ENCODE results near the gene DENND6B.
A peak's percentile ranks its signal among the peaks of the same experiment; 100 is the strongest.
"Not testable (repeated sequence)": the region's sequence is repeated elsewhere in the genome, so short reads cannot be mapped to it uniquely, and the experiment has no call there.

The DENND6B gene

GRCh38 chr22:50339945-50340879 is 13.4 kb upstream of the DENND6B start:
- no peak for DNase-seq (ENCODE audit: insufficient read length, low spot score)
- peak; percentile 100 for FAIRE-seq

DNA sequence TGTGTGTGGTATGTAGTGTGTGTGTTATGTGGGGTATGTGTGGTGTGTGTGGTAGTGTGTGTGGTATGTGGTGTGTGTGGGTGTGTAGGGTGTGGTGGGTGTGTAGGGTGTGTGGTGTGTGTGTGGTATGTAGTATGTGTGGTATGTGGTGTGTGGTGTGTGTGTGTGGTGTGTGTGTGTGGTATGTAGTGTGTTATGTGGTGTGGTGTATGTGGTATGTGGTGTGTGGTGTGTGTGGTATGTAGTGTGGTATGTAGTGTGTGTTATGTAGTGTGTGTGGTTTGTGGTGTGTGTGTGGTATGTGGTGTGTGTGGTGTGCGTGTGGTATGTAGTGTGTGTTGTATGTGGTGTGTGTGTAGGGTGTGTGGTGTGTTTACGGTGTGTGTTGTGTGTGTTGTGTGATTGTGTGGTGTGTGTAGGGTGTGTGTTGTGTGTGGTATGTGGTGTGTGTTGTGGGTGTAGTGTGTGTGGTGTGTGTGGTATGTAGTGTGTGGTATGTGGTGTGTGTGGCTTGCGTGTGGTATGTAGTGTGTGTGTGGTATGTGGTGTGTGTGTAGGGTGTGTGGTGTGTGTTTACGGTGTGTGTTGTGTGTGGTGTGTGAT is 12.1 kb upstream of the DENND6B start:
- FAIRE-seq (no peak), DNase-seq (ENCODE audit: insufficient read length, low spot score) (no peak)

DNA sequence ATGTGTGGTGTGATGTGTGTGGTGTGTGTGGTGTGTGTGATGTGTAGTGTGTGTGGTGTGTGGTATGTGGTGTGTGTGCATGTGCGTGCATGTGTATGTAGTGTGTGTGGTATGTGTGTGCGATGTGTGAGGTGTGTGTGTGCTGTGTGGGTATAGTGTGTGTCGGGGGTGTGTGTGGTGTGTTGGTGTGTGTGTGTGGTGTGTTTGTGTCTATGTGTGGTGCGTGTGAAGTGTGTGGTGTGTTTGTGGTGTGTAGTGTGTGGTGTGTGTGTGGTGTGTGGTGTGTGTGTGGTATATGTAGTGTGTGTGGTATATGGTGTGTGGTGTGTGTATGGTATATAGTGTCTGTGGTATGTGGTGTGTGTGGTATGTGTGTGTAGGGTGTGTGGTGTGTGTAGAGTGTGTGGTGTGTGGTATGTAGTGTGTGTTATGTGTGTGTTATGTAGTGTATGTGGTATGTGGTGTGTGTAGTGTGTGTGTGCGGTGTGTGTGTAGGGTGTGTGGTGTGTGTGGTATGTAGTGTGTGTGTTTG is 11.3 kb upstream of the DENND6B start:
- FAIRE-seq (no peak), DNase-seq (ENCODE audit: insufficient read length, low spot score) (no peak)

GRCh38 chr22:50337262-50338041 is 10.6 kb upstream of the DENND6B start:
- DNase-seq (ENCODE audit: insufficient read length, low spot score) (no peak), FAIRE-seq (no peak)

DNA sequence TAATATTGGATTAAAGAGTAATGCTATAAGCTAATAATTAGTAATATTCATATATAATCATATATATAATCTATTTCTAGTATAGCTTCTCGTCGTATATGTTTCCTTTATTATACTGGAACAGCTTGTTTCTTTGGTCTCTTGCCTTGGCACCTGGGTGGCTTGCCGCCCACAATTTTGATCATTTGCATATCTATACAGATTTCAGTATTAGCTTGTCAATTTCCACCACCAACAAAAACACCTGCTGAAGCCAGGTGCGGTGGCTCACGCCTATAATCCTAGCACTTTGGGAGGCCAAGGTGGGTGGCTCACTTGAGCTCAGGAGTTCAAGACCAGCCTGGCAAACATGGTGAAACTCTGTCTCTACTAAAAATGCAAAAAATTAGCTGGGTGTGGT is 7.6 kb upstream of the DENND6B start:
- not testable (repeated sequence) for FAIRE-seq; DNase-seq (ENCODE audit: insufficient read length, low spot score)

DNA sequence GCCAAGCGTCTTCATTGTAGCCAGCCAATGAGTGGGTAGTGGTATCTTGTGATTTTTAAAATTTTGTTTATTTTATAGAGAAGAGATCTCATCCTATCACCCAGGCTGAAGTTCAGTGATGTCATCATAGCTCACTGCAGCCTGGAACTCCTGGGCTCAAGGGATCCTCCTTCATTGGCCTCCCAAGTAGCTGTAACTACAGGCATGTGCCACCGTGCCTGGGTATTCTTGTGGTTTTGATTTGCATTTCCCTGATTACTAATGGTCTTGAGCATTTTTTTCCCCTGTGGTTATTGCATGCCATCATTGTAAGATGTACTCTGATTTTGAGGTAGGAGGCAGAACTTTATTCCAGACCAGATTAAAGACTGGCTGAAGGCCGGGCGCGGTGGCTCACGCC is 2.4 kb upstream of the DENND6B start:
- no peak for DNase-seq (ENCODE audit: insufficient read length, low spot score)
- no peak for FAIRE-seq

DNA sequence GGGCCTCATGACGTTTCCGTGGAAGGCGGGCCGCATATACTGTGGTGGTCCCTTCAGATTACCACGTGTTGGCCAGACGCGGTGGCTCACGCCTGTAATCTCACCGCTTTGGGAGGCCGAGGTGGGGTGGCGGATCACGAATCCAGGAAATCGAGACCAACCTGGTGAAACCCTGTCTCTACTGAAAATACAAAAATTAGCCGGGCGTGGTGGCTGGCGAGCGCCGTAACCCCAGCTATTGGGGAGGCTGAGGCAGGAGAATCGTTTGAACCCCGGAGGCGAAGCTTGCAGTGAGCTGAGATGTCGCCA is 853 bp upstream of the DENND6B start:
- DNase-seq (ENCODE audit: insufficient read length, low spot score) (no peak), FAIRE-seq (no peak)

- DNase-seq (ENCODE audit: insufficient read length, low spot score) (no peak), FAIRE-seq (no peak)
These were observed 422 bp downstream of the DENND6B start for GRCh38 chr22:50326225-50326955.

DNA sequence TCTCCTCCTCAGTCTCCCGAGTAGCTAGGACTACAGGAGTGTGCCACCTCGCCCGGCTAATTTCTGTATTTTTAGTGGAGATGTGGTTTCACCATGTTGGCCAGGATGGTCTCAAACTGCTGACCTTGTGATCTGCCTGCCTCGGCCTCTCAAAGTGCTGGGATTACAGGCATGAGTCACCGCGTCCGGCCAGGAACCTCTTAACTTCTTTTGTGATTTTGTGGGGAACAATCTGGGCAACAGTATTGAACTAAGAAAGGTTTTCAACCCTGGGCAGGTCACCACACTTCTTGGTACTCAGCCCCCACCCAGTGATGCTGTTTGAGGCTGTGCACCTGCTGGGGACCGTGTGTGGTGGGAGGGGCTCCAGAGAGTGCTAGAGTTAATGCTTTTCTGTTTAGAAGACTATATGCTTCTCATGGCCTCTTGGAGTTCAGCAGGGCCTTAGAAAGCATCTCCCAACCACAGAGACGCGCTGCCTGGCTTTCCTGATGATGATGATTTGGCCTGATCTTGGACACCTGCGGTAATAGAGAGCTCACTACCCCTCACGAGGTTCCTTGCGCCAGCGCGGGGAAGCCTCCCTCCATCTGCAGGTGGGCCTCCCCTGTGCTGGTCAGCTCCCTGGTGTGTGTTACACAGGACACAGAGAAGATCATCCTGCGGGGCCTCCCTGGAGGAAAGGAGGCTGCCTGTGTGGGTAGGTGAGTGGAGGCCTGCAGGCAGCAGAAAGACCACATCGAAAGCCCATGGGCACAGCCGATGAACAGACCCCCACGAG is 1.2 kb downstream of the DENND6B start:
- FAIRE-seq (no peak), DNase-seq (ENCODE audit: insufficient read length, low spot score) (no peak)

GRCh38 chr22:50323900-50324299 is 2.9 kb downstream of the DENND6B start:
- FAIRE-seq (no peak), DNase-seq (ENCODE audit: insufficient read length, low spot score) (no peak)

- FAIRE-seq; DNase-seq (ENCODE audit: insufficient read length, low spot score): not testable (repeated sequence)
These were observed 4.3 kb downstream of the DENND6B start for GRCh38 chr22:50322382-50323104.

- FAIRE-seq (no peak), DNase-seq (ENCODE audit: insufficient read length, low spot score) (no peak)
These were observed 6.0 kb downstream of the DENND6B start for GRCh38 chr22:50320671-50321325.

- FAIRE-seq, result no peak
- no peak for DNase-seq (ENCODE audit: insufficient read length, low spot score)
These were observed 6.7 kb downstream of the DENND6B start for GRCh38 chr22:50320116-50320515.

- no peak for FAIRE-seq
- no peak for DNase-seq (ENCODE audit: insufficient read length, low spot score)
These were observed 7.3 kb downstream of the DENND6B start for GRCh38 chr22:50319503-50319951.

GRCh38 chr22:50318698-50319411 is 8.0 kb downstream of the DENND6B start:
- no peak for FAIRE-seq
- DNase-seq (ENCODE audit: insufficient read length, low spot score), result no peak

DNA sequence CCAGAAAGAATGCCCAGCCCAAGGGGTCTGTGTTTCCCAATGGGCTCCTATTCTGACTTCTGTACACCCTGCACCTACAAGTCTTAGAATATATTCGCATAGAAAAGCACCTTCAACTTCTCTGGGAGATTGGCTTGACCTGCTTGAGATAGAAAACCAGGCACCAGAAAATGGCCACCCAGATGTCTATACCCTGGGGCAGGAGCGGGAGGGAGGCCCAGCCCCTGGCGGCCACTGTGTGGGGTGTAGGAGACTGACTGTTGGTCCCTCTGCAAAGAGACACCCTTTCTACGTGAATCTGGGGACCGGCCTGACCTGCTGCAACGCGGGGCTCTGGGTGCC is 8.5 kb downstream of the DENND6B start:
- no peak for FAIRE-seq
- DNase-seq (ENCODE audit: insufficient read length, low spot score), result no peak

- FAIRE-seq (no peak), DNase-seq (ENCODE audit: insufficient read length, low spot score) (no peak)
These were observed 9.1 kb downstream of the DENND6B start for GRCh38 chr22:50317674-50318073.

DNA sequence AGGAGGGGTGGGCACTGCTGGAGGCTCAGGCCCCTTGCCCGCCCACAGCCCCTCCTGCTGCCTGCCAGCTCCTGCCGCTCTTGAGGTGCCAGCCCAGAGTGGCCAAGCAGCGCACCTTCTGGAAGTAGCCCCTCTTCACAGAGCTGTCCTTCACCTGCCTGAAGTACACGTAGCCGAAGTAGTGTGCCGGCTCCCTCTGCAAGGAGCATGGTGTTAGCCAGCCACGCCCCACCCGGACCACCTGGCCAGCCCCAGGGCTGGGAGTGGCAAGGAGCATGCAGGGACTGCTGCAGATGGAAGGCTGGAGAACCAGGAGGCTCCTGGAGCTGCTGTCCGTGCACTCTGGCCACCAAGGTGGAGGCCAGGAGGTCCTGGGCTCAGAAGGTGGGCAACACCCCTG is 9.6 kb downstream of the DENND6B start:
- no peak for FAIRE-seq

More for the DNA sequence above, 9.6 kb downstream of the DENND6B start:
- DNase-seq (ENCODE audit: insufficient read length, low spot score), result no peak
